Measurements from ENCODE around the gene PLCB1. TPM values are rescaled to one million over a fixed set of nuclear protein-coding genes. Genes with fewer than 3 reads are reported as not detected.
A peak's percentile ranks its signal among the peaks of the same experiment; 100 is the strongest.

PLCB1 gene
- total and polyA plus RNA-seq, 2 donors (not counting 1 experiment from before 2014, with no cell fraction given): 13.4 to 23.3 TPM

- DNase-seq (ENCODE audit: low read depth in 2 of 2): no peak
- H3K4me1 ChIP-seq (ENCODE audit: control insufficient read depth, extremely low read depth, insufficient read depth, low read length): peaks cover 2% of the 10 kb centered on the region
- TF ChIP-seq EZH2 (IDR thresholded peaks at IDR 0.05; ENCODE audit: low read length, missing control alignments) (no peak), CTCF (conservative IDR thresholded peaks at IDR 0.05 in 1 of 2, IDR thresholded peaks at IDR 0.05 in 1 of 2; ENCODE audit: low read depth in 1 of 2, low read length in 2 of 2) (no peak)
- H3K4me3 ChIP-seq (replicated peaks in 1 of 4; ENCODE audit: control extremely low read depth in 1 of 4, insufficient read depth in 1 of 4, low read depth in 3 of 4, low read length in 4 of 4): no peak overlapping the region
- H3K79me2 ChIP-seq (ENCODE audit: control insufficient read depth, insufficient read depth, low read length): no peaks in the 10 kb centered on the region
- no peak overlapping the region for H2AFZ ChIP-seq (ENCODE audit: low read length)
- H3K27ac ChIP-seq (ENCODE audit: insufficient read depth, low read length): no peak overlapping the region
- H3K9ac ChIP-seq (ENCODE audit: insufficient read depth, low read length): no peak overlapping the region
- no peaks in the 10 kb centered on the region for H3K36me3 ChIP-seq (ENCODE audit: control insufficient read depth, insufficient read depth, low read length)
- no peaks in the 10 kb centered on the region for H3K9me3 ChIP-seq (ENCODE audit: control insufficient read depth, insufficient read depth, low read depth, low read length)
- H4K20me1 ChIP-seq (ENCODE audit: control insufficient read depth, extremely low read depth, insufficient read depth, low read length): no peaks in the 10 kb centered on the region
- H3K4me2 ChIP-seq (ENCODE audit: extremely low read depth, insufficient read depth, low read length): no peak overlapping the region
- no peaks in the 10 kb centered on the region for H3K27me3 ChIP-seq (ENCODE audit: control insufficient read depth, insufficient read depth, low read length)
Measured at GRCh38 chr20:8328189-8328588, 196.1 kb downstream of the PLCB1 start.

- TF ChIP-seq CTCF (conservative IDR thresholded peaks at IDR 0.05 in 1 of 2, IDR thresholded peaks at IDR 0.05 in 1 of 2; ENCODE audit: low read depth in 1 of 2, low read length in 2 of 2): no peak
- TF ChIP-seq EZH2 (IDR thresholded peaks at IDR 0.05; ENCODE audit: low read length, missing control alignments): no peak
- Histone ChIP-seq H3K36me3 (ENCODE audit: control insufficient read depth, insufficient read depth, low read length) (no peaks in the 10 kb centered on the region), H3K9me3 (ENCODE audit: control insufficient read depth, insufficient read depth, low read depth, low read length) (no peaks in the 10 kb centered on the region), H4K20me1 (ENCODE audit: control insufficient read depth, extremely low read depth, insufficient read depth, low read length) (no peaks in the 10 kb centered on the region), H3K4me3 (replicated peaks in 1 of 4; ENCODE audit: control extremely low read depth in 1 of 4, insufficient read depth in 1 of 4, low read depth in 3 of 4, low read length in 4 of 4) (no peak overlapping the region), H3K4me2 (ENCODE audit: extremely low read depth, insufficient read depth, low read length) (no peak overlapping the region), H3K79me2 (ENCODE audit: control insufficient read depth, insufficient read depth, low read length) (no peaks in the 10 kb centered on the region), H2AFZ (ENCODE audit: low read length) (no peak overlapping the region), H3K27me3 (ENCODE audit: control insufficient read depth, insufficient read depth, low read length) (no peaks in the 10 kb centered on the region), H3K27ac (ENCODE audit: insufficient read depth, low read length) (no peak overlapping the region), H3K4me1 (ENCODE audit: control insufficient read depth, extremely low read depth, insufficient read depth, low read length) (peaks cover 2% of the 10 kb centered on the region), H3K9ac (ENCODE audit: insufficient read depth, low read length) (no peak overlapping the region)
- DNase-seq (ENCODE audit: low read depth in 2 of 2): peak; percentile 2 to 6
Measured at GRCh38 chr20:8330319-8330784, 198.3 kb downstream of the PLCB1 start.

GRCh38 chr20:8330785-8331695 is 199.0 kb downstream of the PLCB1 start:
- no peaks in the 10 kb centered on the region for H3K27me3 ChIP-seq (ENCODE audit: control insufficient read depth, insufficient read depth, low read length)
- no peaks in the 10 kb centered on the region for H3K9me3 ChIP-seq (ENCODE audit: control insufficient read depth, insufficient read depth, low read depth, low read length)
- H3K27ac ChIP-seq (ENCODE audit: insufficient read depth, low read length): no peak overlapping the region
- H3K4me1 ChIP-seq (ENCODE audit: control insufficient read depth, extremely low read depth, insufficient read depth, low read length): peaks cover 2% of the 10 kb centered on the region
- H3K9ac ChIP-seq (ENCODE audit: insufficient read depth, low read length): no peak overlapping the region
- H3K4me2 ChIP-seq (ENCODE audit: extremely low read depth, insufficient read depth, low read length): no peak overlapping the region
- no peaks in the 10 kb centered on the region for H4K20me1 ChIP-seq (ENCODE audit: control insufficient read depth, extremely low read depth, insufficient read depth, low read length)
- TF ChIP-seq EZH2 (IDR thresholded peaks at IDR 0.05; ENCODE audit: low read length, missing control alignments) (no peak), CTCF (conservative IDR thresholded peaks at IDR 0.05 in 1 of 2, IDR thresholded peaks at IDR 0.05 in 1 of 2; ENCODE audit: low read depth in 1 of 2, low read length in 2 of 2) (no peak)
- no peak overlapping the region for H3K4me3 ChIP-seq (replicated peaks in 1 of 4; ENCODE audit: control extremely low read depth in 1 of 4, insufficient read depth in 1 of 4, low read depth in 3 of 4, low read length in 4 of 4)
- no peaks in the 10 kb centered on the region for H3K36me3 ChIP-seq (ENCODE audit: control insufficient read depth, insufficient read depth, low read length)
- H2AFZ ChIP-seq (ENCODE audit: low read length): no peak overlapping the region
- DNase-seq (ENCODE audit: low read depth in 2 of 2): peak; percentile 2 to 65
- no peaks in the 10 kb centered on the region for H3K79me2 ChIP-seq (ENCODE audit: control insufficient read depth, insufficient read depth, low read length)
